HL-60 (cell line): Measurements from ENCODE around the gene MAN2B1.
A peak's percentile ranks its signal among the peaks of the same experiment; 100 is the strongest.

Experiments
- DNase-seq, 2 experiments: peaks; one replicate each; pipeline ENCODE4 v3.0.0-alpha.2; 2010 to 2020; ENCODE audit warnings: low read depth in 1 of 2, low spot score in 1 of 2
- H3K27ac ChIP-seq: fragments of 250-450 bp; sonication (Bioruptor Pico); replicated peaks from 2 replicates; pipeline ENCODE4 v1.5.1; 2020; ENCODE audit warnings: mild to moderate bottlenecking, moderate library complexity
- H3K27me3 ChIP-seq: fragments of 250-450 bp; sonication (Bioruptor Pico); 2 replicates; pipeline ENCODE4 v1.5.1; 2021; ENCODE audit warnings: mild to moderate bottlenecking, moderate library complexity; ENCODE audit not compliant: insufficient read depth, poor library complexity, severe bottlenecking
- H3K4me3 ChIP-seq: replicated peaks from 2 replicates; pipeline ENCODE4 v1.5.1; 2011; ENCODE audit warnings: mild to moderate bottlenecking, control low read depth, low read length; ENCODE audit not compliant: insufficient read depth
- CTCF ChIP-seq: IDR thresholded peaks from one replicate; pipeline ENCODE4 v1.5.1; 2011; ENCODE audit warnings: low read length, control low read depth, inconsistent platforms; ENCODE audit not compliant: insufficient read depth
- GABPA ChIP-seq: IDR thresholded peaks from 2 replicates; pipeline ENCODE4 v1.6.1; 2012; ENCODE audit warnings: low read depth
- POLR2AphosphoS5 ChIP-seq: IDR thresholded peaks from 2 replicates; pipeline ENCODE4 v1.6.1; 2012; ENCODE audit warnings: low read depth
- SPI1 ChIP-seq: IDR thresholded peaks from 2 replicates; pipeline ENCODE4 v1.6.1; 2012; ENCODE audit warnings: low read depth, mild to moderate bottlenecking, borderline replicate concordance
- TF ChIP-seq, protein P1 (sequence below): IDR thresholded peaks from 2 replicates; pipeline ENCODE4 v1.6.1; 2012; ENCODE audit warnings: low read depth; ENCODE audit not compliant: insufficient replicate concordance

MAN2B1 gene

GRCh38 chr19:12676384-12676792 is 9.8 kb upstream of the MAN2B1 start:
- Histone ChIP-seq H3K4me3 (no peak overlapping the region), H3K27ac (no peak overlapping the region), H3K27me3 (no peaks in the 10 kb centered on the region)
- TF ChIP-seq SPI1 (no peak), CTCF (peak; percentile 90), POLR2AphosphoS5 (peak; percentile 24; the same call in 1 of the 2 replicates)
- DNase-seq, result peak; percentile 68 to 89

GRCh38 chr19:12675940-12676339 is 9.4 kb upstream of the MAN2B1 start:
- DNase-seq, result no peak
- Histone ChIP-seq H3K27me3 (no peaks in the 10 kb centered on the region), H3K27ac (no peak overlapping the region), H3K4me3 (no peak overlapping the region)
- TF ChIP-seq, protein P1, sequence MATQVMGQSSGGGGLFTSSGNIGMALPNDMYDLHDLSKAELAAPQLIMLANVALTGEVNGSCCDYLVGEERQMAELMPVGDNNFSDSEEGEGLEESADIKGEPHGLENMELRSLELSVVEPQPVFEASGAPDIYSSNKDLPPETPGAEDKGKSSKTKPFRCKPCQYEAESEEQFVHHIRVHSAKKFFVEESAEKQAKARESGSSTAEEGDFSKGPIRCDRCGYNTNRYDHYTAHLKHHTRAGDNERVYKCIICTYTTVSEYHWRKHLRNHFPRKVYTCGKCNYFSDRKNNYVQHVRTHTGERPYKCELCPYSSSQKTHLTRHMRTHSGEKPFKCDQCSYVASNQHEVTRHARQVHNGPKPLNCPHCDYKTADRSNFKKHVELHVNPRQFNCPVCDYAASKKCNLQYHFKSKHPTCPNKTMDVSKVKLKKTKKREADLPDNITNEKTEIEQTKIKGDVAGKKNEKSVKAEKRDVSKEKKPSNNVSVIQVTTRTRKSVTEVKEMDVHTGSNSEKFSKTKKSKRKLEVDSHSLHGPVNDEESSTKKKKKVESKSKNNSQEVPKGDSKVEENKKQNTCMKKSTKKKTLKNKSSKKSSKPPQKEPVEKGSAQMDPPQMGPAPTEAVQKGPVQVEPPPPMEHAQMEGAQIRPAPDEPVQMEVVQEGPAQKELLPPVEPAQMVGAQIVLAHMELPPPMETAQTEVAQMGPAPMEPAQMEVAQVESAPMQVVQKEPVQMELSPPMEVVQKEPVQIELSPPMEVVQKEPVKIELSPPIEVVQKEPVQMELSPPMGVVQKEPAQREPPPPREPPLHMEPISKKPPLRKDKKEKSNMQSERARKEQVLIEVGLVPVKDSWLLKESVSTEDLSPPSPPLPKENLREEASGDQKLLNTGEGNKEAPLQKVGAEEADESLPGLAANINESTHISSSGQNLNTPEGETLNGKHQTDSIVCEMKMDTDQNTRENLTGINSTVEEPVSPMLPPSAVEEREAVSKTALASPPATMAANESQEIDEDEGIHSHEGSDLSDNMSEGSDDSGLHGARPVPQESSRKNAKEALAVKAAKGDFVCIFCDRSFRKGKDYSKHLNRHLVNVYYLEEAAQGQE, result no peak
- TF ChIP-seq CTCF (no peak), POLR2AphosphoS5 (no peak), GABPA (no peak), SPI1 (no peak)

DNA sequence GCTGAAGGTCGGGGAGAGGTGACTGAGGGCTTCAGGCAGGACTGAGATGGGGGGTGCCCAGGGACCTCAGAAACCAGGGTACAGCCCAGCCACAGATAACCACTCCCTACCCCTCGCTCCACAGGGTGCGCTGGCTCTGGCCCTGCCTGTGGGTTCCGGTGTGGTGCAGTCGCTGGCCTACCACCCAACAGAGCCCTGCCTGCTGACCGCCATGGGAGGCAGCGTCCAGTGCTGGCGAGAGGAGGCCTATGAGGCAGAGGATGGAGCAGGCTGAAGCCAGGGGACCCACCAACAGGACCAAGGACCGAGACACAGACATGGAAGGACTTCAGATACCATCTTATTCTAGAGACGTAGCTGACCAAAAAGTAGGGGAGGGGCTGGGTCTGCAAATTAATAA is 8.9 kb upstream of the MAN2B1 start:
- no peak for DNase-seq
- TF ChIP-seq POLR2AphosphoS5 (no peak; the same call in 1 of the 2 replicates), CTCF (no peak), GABPA (no peak), SPI1 (no peak)
- TF ChIP-seq, protein P1, result no peak
- H3K27ac ChIP-seq, result no peak overlapping the region
- H3K4me3 ChIP-seq, result no peak overlapping the region
- no peaks in the 10 kb centered on the region for H3K27me3 ChIP-seq

- H3K27ac ChIP-seq, result no peak overlapping the region
- H3K4me3 ChIP-seq, result no peak overlapping the region
- DNase-seq, result no peak
- H3K27me3 ChIP-seq, result no peaks in the 10 kb centered on the region
- TF ChIP-seq, protein P1, result no peak
- no peak for TF ChIP-seq CTCF
- TF ChIP-seq POLR2AphosphoS5, result no peak
- no peak for TF ChIP-seq SPI1
- no peak for TF ChIP-seq GABPA
Measured at GRCh38 chr19:12672744-12673143, 6.2 kb upstream of the MAN2B1 start.
